ENCODE measurements around the gene HEXIM1. TPM values are rescaled to one million over a fixed set of nuclear protein-coding genes. Genes with fewer than 3 reads are reported as not detected.

HEXIM1 gene
- total RNA-seq, 1 experiment from 2014 or later = 4.9 TPM

GRCh38 chr17:45145035-45145389, 3.3 kb upstream of the HEXIM1 start:
- DNase-seq (ENCODE audit: low spot score) = no peak

- no peak for DNase-seq (ENCODE audit: low spot score)
These were observed 2.1 kb upstream of the HEXIM1 start for GRCh38 chr17:45146166-45146565.

- DNase-seq (ENCODE audit: low spot score) = no peak
These were observed 1.7 kb upstream of the HEXIM1 start for GRCh38 chr17:45146592-45146889.

GRCh38 chr17:45146890-45147580, 1.2 kb upstream of the HEXIM1 start:
- peak; percentile 74 for DNase-seq (ENCODE audit: low spot score)

GRCh38 chr17:45147581-45148182, 593 bp upstream of the HEXIM1 start:
- DNase-seq (ENCODE audit: low spot score) = peak; percentile 97

- peak; percentile 84 for DNase-seq (ENCODE audit: low spot score)
These were observed 878 bp downstream of the HEXIM1 start for GRCh38 chr17:45149037-45149668.

GRCh38 chr17:45149669-45150664, 1.7 kb downstream of the HEXIM1 start:
- peak; percentile 46 for DNase-seq (ENCODE audit: low spot score)

GRCh38 chr17:45150911-45151809, 2.9 kb downstream of the HEXIM1 start:
- DNase-seq (ENCODE audit: low spot score) = no peak

GRCh38 chr17:45155029-45155428, 6.8 kb downstream of the HEXIM1 start:
- no peak for DNase-seq (ENCODE audit: low spot score)

- DNase-seq (ENCODE audit: low spot score) = no peak
These were observed 7.2 kb downstream of the HEXIM1 start for GRCh38 chr17:45155483-45155882.

- peak; percentile 19 for DNase-seq (ENCODE audit: low spot score)
These were observed 8.0 kb downstream of the HEXIM1 start for GRCh38 chr17:45156242-45156641.

GRCh38 chr17:45160447-45161287, 12.4 kb downstream of the HEXIM1 start:
- peak; percentile 51 for DNase-seq (ENCODE audit: low spot score)

- DNase-seq (ENCODE audit: low spot score) = peak; percentile 100
These were observed 13.2 kb downstream of the HEXIM1 start, which contains the start of gene HEXIM2 for GRCh38 chr17:45161288-45162024. HEXIM2 (plus strand) TSS chr17:45161875; CDS start chr17:45162794, 919 bp downstream.

- no peak for DNase-seq (ENCODE audit: low spot score)
These were observed 13.9 kb downstream of the HEXIM1 start for GRCh38 chr17:45162025-45162687.

- DNase-seq (ENCODE audit: low spot score) = no peak
These were observed 16.5 kb downstream of the HEXIM1 start for GRCh38 chr17:45164734-45165269.

- DNase-seq (ENCODE audit: low spot score) = peak; percentile 4
These were observed 20.9 kb downstream of the HEXIM1 start for GRCh38 chr17:45168991-45169752.

GRCh38 chr17:45170280-45170930, 22.1 kb downstream of the HEXIM1 start:
- DNase-seq (ENCODE audit: low spot score) = peak; percentile 30

Data from H4 (cell line).